Stimulated activated naive CD8-positive, alpha-beta T cell treated with anti-CD3 and anti-CD28 coated beads, Interleukin-15, amount 100 ng/mL, for 72 hours (primary cell): ENCODE results near the gene MTHFD2.
"Not testable (repeated sequence)": the region's sequence is repeated elsewhere in the genome, so short reads cannot be mapped to it uniquely, and the experiment has no call there.

Experiments used
- ATAC-seq: fragments of 150-1000 bp; cut with Tn5 transposase; 2 replicates; pipeline ENCODE4 v1.10.0; 2021; ENCODE audit warnings: mild to moderate bottlenecking, moderate library complexity
- DNase-seq, 2 donors: peaks; one replicate each; pipeline ENCODE4 v3.0.0; 2021 to 2022
- H3K27ac Mint-ChIP-seq, 2 donors: one replicate each; pipeline ENCODE4 v1.8.0; 2022; ENCODE audit warnings: mild to moderate bottlenecking in 2 of 2, mixed read lengths in 2 of 2, moderate library complexity in 2 of 2
- H3K27me3 Mint-ChIP-seq: one replicate; pipeline ENCODE4 v1.8.0; 2022; ENCODE audit warnings: mixed read lengths
- H3K4me1 Mint-ChIP-seq: one replicate; pipeline ENCODE4 v1.8.0; 2022; ENCODE audit warnings: mild to moderate bottlenecking, mixed read lengths
- H3K4me3 Mint-ChIP-seq, 2 donors: one replicate each; pipeline ENCODE4 v1.8.0; 2022; ENCODE audit warnings: mild to moderate bottlenecking in 2 of 2, mixed read lengths in 2 of 2, moderate library complexity in 1 of 2
- H3K9me3 Mint-ChIP-seq, 2 donors: one replicate each; pipeline ENCODE4 v1.8.0; 2022; ENCODE audit warnings: mixed read lengths in 2 of 2

Gene MTHFD2

GRCh38 chr2:74186038-74186437 is 12.4 kb upstream of the MTHFD2 start:
- peak overlapping the region; percentile 69 to 91 for H3K27ac Mint-ChIP-seq
- H3K27me3 Mint-ChIP-seq = no peaks in the 10 kb centered on the region
- DNase-seq (peak; percentile 20 to 80), ATAC-seq (peak; percentile 100)
- H3K9me3 Mint-ChIP-seq = no peaks in the 10 kb centered on the region
- peak overlapping the region; percentile 46 to 68 for H3K4me3 Mint-ChIP-seq
- H3K4me1 Mint-ChIP-seq = peaks cover 27% of the 10 kb centered on the region

- H3K4me3 Mint-ChIP-seq = peak overlapping the region in 1 of 2 donors; percentile 68
Observed at GRCh38 chr2:74186706-74187105, 11.7 kb upstream of the MTHFD2 start.

GRCh38 chr2:74188018-74188601 is 10.3 kb upstream of the MTHFD2 start:
- DNase-seq = no peak
- no peak overlapping the region for H3K27ac Mint-ChIP-seq
- H3K27me3 Mint-ChIP-seq = no peaks in the 10 kb centered on the region
- no peak for ATAC-seq
- H3K4me1 Mint-ChIP-seq = peaks cover 20% of the 10 kb centered on the region
- no peak overlapping the region for H3K4me3 Mint-ChIP-seq
- no peaks in the 10 kb centered on the region for H3K9me3 Mint-ChIP-seq

More at GRCh38 chr2:74186706-74187105, 11.7 kb upstream of the MTHFD2 start:
- not testable (repeated sequence) for H3K27me3 Mint-ChIP-seq, DNase-seq, ATAC-seq, H3K9me3 Mint-ChIP-seq
- H3K27ac Mint-ChIP-seq = peak overlapping the region in 1 of 2 donors; percentile 91
- peaks cover 25% of the 10 kb centered on the region for H3K4me1 Mint-ChIP-seq

- ATAC-seq (no peak), DNase-seq (no peak)
Observed at GRCh38 chr2:74188696-74189095, 9.7 kb upstream of the MTHFD2 start.

GRCh38 chr2:74191596-74192380 is 6.6 kb upstream of the MTHFD2 start:
- Mint-ChIP-seq H3K4me1 (peaks cover 6% of the 10 kb centered on the region), H3K27me3 (no peaks in the 10 kb centered on the region), H3K27ac (no peak overlapping the region), H3K4me3 (no peak overlapping the region), H3K9me3 (no peaks in the 10 kb centered on the region)
- ATAC-seq = no peak
- DNase-seq = no peak

More at GRCh38 chr2:74188696-74189095, 9.7 kb upstream of the MTHFD2 start:
- Mint-ChIP-seq H3K27me3 (no peaks in the 10 kb centered on the region), H3K9me3 (no peaks in the 10 kb centered on the region), H3K27ac (no peak overlapping the region), H3K4me3 (no peak overlapping the region), H3K4me1 (peaks cover 20% of the 10 kb centered on the region)

- Mint-ChIP-seq H3K4me1 (peaks cover 24% of the 10 kb centered on the region), H3K27me3 (no peaks in the 10 kb centered on the region), H3K9me3 (no peaks in the 10 kb centered on the region), H3K4me3 (no peak overlapping the region), H3K27ac (no peak overlapping the region)
- ATAC-seq (no peak), DNase-seq (no peak)
Observed at GRCh38 chr2:74194799-74195198, 3.6 kb upstream of the MTHFD2 start.

GRCh38 chr2:74197049-74197448 is 1.4 kb upstream of the MTHFD2 start:
- no peaks in the 10 kb centered on the region for H3K9me3 Mint-ChIP-seq
- ATAC-seq (no peak), DNase-seq (no peak)
- H3K4me3 Mint-ChIP-seq = no peak overlapping the region
- H3K27ac Mint-ChIP-seq = peak overlapping the region in 1 of 2 donors; percentile 22
- no peaks in the 10 kb centered on the region for H3K27me3 Mint-ChIP-seq
- peaks cover 47% of the 10 kb centered on the region for H3K4me1 Mint-ChIP-seq

GRCh38 chr2:74198023-74198460 is 373 bp upstream of the MTHFD2 start:
- Mint-ChIP-seq H3K9me3 (no peaks in the 10 kb centered on the region), H3K4me1 (peaks cover 54% of the 10 kb centered on the region), H3K27me3 (no peaks in the 10 kb centered on the region), H3K4me3 (peak overlapping the region; percentile 98 to 99), H3K27ac (peak overlapping the region; percentile 100)
- no peak for ATAC-seq
- DNase-seq = no peak

GRCh38 chr2:74199275-74199701 is 873 bp downstream of the MTHFD2 start:
- H3K4me3 Mint-ChIP-seq = peak overlapping the region; percentile 98 to 99
- peak overlapping the region; percentile 99 to 100 for H3K27ac Mint-ChIP-seq
- H3K4me1 Mint-ChIP-seq = peaks cover 65% of the 10 kb centered on the region
- H3K9me3 Mint-ChIP-seq = no peaks in the 10 kb centered on the region
- DNase-seq = no peak
- no peaks in the 10 kb centered on the region for H3K27me3 Mint-ChIP-seq
- ATAC-seq = no peak

- peak overlapping the region; percentile 98 to 99 for H3K4me3 Mint-ChIP-seq
- DNase-seq = peak in 1 of 2 donors; percentile 36
- no peaks in the 10 kb centered on the region for H3K9me3 Mint-ChIP-seq
- ATAC-seq = no peak
- H3K4me1 Mint-ChIP-seq = peaks cover 71% of the 10 kb centered on the region
- H3K27me3 Mint-ChIP-seq = no peaks in the 10 kb centered on the region
- peak overlapping the region; percentile 99 to 100 for H3K27ac Mint-ChIP-seq
Observed at GRCh38 chr2:74199871-74200305, 1.5 kb downstream of the MTHFD2 start.

- Mint-ChIP-seq H3K27ac (peak overlapping the region in 1 of 2 donors; percentile 88), H3K4me3 (peak overlapping the region; percentile 98 to 99), H3K4me1 (peaks cover 84% of the 10 kb centered on the region), H3K27me3 (no peaks in the 10 kb centered on the region), H3K9me3 (no peaks in the 10 kb centered on the region)
- DNase-seq (no peak), ATAC-seq (no peak)
Observed at GRCh38 chr2:74201196-74201595, 2.8 kb downstream of the MTHFD2 start.

- Mint-ChIP-seq H3K9me3 (no peaks in the 10 kb centered on the region), H3K27me3 (no peaks in the 10 kb centered on the region), H3K4me3 (peak overlapping the region; percentile 98 to 99), H3K27ac (no peak overlapping the region), H3K4me1 (peaks cover 88% of the 10 kb centered on the region)
- ATAC-seq = no peak
- no peak for DNase-seq
Observed at GRCh38 chr2:74201596-74201995, 3.2 kb downstream of the MTHFD2 start.

GRCh38 chr2:74204436-74204835 is 6.0 kb downstream of the MTHFD2 start:
- no peaks in the 10 kb centered on the region for H3K9me3 Mint-ChIP-seq
- H3K27me3 Mint-ChIP-seq = no peaks in the 10 kb centered on the region
- no peak for ATAC-seq
- DNase-seq = no peak
- peaks cover 86% of the 10 kb centered on the region for H3K4me1 Mint-ChIP-seq
- peak overlapping the region; percentile 91 to 99 for H3K27ac Mint-ChIP-seq
- peak overlapping the region; percentile 75 to 77 for H3K4me3 Mint-ChIP-seq

GRCh38 chr2:74205113-74205512 is 6.7 kb downstream of the MTHFD2 start:
- Mint-ChIP-seq H3K9me3 (no peaks in the 10 kb centered on the region), H3K27ac (peak overlapping the region; percentile 96 to 99), H3K4me1 (peaks cover 83% of the 10 kb centered on the region), H3K27me3 (no peaks in the 10 kb centered on the region), H3K4me3 (peak overlapping the region; percentile 75 to 77)
- DNase-seq (no peak), ATAC-seq (no peak)

GRCh38 chr2:74205596-74205995 is 7.2 kb downstream of the MTHFD2 start:
- H3K27me3 Mint-ChIP-seq = no peaks in the 10 kb centered on the region
- DNase-seq (peak in 1 of 2 donors; percentile 43), ATAC-seq (peak; percentile 50)
- H3K4me1 Mint-ChIP-seq = peaks cover 78% of the 10 kb centered on the region
- peak overlapping the region; percentile 96 to 99 for H3K27ac Mint-ChIP-seq
- H3K4me3 Mint-ChIP-seq = peak overlapping the region; percentile 75 to 77
- no peaks in the 10 kb centered on the region for H3K9me3 Mint-ChIP-seq

GRCh38 chr2:74206180-74206688 is 7.8 kb downstream of the MTHFD2 start:
- Mint-ChIP-seq H3K27me3 (no peaks in the 10 kb centered on the region), H3K27ac (peak overlapping the region; percentile 96 to 99), H3K4me3 (peak overlapping the region; percentile 75 to 77), H3K4me1 (peaks cover 72% of the 10 kb centered on the region), H3K9me3 (no peaks in the 10 kb centered on the region)
- DNase-seq (peak; percentile 64 to 80), ATAC-seq (peak; percentile 98)
